ENCODE measurements around the gene SH3TC1.

DNA sequence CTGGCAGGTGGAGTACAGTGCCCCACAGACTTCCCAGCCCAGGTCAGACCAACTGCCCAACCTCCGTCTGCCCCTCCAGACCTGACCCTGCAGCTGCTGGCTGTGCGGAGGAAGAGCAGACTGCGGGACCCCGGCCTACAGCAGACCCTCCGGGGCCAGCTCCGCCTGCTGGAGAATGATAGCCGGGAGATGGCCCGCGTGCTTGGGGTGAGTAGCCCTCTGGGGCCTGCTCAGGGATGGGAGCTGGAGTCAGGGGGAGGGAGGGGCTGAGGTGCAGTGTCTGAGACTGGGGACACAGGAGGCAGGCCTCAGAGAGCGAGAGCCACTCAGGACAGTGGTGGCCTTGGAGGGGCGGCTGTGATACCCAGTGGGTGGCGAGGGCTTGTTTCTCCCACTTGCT lies 13.5 kb downstream of the SH3TC1 start:
- TF ChIP-seq, protein P1, sequence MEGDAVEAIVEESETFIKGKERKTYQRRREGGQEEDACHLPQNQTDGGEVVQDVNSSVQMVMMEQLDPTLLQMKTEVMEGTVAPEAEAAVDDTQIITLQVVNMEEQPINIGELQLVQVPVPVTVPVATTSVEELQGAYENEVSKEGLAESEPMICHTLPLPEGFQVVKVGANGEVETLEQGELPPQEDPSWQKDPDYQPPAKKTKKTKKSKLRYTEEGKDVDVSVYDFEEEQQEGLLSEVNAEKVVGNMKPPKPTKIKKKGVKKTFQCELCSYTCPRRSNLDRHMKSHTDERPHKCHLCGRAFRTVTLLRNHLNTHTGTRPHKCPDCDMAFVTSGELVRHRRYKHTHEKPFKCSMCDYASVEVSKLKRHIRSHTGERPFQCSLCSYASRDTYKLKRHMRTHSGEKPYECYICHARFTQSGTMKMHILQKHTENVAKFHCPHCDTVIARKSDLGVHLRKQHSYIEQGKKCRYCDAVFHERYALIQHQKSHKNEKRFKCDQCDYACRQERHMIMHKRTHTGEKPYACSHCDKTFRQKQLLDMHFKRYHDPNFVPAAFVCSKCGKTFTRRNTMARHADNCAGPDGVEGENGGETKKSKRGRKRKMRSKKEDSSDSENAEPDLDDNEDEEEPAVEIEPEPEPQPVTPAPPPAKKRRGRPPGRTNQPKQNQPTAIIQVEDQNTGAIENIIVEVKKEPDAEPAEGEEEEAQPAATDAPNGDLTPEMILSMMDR (IDR thresholded peaks at IDR 0.05): no peak
- no peak for TF ChIP-seq POLR2A (IDR thresholded peaks at IDR 0.05)
